Coronary artery (tissue), 2 donors: ENCODE measurements around the gene CD22.

Source experiments
- DNase-seq: peaks from one replicate; pipeline ENCODE4 v3.0.0-alpha.2; 2017; ENCODE audit warnings: low spot score
- H3K27ac ChIP-seq, 2 donors: fragments of 200-600 bp; sonication (generic); one replicate each; pipeline ENCODE4 v1.5.1; 2016 to 2019
- H3K4me3 ChIP-seq: fragments of 200-600 bp; sonication (generic); 2 replicates; pipeline ENCODE4 v1.5.1; 2016; ENCODE audit warnings: mild to moderate bottlenecking, moderate library complexity
- TF ChIP-seq, protein P1 (sequence below): fragments of 200-600 bp; sonication (generic); IDR thresholded peaks from one replicate; pipeline ENCODE4 v1.5.1; 2019; ENCODE audit warnings: antibody characterized with exemption

Gene CD22

DNA sequence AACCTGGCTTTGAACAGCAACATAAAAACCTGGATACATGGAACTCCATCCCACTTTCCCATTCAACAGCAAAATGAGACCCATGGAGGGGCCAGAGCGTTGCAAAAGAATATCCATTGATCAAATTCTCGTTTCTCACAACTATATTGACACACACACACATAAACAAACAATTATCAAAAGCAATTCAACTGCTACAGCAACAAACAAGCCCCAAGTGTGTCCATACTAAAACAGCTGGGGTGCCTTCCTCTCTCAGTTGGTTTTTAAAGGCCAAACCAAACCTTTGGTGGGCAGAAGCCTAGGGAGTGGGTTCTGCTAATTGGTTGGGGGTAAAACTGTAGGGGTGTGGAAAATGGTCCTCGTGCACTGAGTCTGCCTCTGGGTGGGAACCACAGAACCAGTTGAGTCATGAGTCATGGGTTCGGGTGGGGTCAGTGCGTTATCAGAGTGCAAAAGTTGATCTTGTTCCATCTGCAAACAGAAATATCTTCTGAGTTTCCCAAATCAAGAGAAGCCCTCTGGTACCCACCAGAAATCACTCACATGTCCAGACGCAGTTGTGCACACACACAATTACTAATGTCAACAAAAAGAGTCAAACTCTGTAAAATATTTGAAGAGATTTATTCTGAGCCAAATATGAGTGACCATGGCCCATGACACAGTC, 60.3 kb downstream of the CD22 start:
- H3K27ac ChIP-seq: no peak overlapping the region
- H3K4me3 ChIP-seq: no peak overlapping the region
- DNase-seq: no peak
- TF ChIP-seq, protein P1, sequence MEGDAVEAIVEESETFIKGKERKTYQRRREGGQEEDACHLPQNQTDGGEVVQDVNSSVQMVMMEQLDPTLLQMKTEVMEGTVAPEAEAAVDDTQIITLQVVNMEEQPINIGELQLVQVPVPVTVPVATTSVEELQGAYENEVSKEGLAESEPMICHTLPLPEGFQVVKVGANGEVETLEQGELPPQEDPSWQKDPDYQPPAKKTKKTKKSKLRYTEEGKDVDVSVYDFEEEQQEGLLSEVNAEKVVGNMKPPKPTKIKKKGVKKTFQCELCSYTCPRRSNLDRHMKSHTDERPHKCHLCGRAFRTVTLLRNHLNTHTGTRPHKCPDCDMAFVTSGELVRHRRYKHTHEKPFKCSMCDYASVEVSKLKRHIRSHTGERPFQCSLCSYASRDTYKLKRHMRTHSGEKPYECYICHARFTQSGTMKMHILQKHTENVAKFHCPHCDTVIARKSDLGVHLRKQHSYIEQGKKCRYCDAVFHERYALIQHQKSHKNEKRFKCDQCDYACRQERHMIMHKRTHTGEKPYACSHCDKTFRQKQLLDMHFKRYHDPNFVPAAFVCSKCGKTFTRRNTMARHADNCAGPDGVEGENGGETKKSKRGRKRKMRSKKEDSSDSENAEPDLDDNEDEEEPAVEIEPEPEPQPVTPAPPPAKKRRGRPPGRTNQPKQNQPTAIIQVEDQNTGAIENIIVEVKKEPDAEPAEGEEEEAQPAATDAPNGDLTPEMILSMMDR: no peak

DNA sequence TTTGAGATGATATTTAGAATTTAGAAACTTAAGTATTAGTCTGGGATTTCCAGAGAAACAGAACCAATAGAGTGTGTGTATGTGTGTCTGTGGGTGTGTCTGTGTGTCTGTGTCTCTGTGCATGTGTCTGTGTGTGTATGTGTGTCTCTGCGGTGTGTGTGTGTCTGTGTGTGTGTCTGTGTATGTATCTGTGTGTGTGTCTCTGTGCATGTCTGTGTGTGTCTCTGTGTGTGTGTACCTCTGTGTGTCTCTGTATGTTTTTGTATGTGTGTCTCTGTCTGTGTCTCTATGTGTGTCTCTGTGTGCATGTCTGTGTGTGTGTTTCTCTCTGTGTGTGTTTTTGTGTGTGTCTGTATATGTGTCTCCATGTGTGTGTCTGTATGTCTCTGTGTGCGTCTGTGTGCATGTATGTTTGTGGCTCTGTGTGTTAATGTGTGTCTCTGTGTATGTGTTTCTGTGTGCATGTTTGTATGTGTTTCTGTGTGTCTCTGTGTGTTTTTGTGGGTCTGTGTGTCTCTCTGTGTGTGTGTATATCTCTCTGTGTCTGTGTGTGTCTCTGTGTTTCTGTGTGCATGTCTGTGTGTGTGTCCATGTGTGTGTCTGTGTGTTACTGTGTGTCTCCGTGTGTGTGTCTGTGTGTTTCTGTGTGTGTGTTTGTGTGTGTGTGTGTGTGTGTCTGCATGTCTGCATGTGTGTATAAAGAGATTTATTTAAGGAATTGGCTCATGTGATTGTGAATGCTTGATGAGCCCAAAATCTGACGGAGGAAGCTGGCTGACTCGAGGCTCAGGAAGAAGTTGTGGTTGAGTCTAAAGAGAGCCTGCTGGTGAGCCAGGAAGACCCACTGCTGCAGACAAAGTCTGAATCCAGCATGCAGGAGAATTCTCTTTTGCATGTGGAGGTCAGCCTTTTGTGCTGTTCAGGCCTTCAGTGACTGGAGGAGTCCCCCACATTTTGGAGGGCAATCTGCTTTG, 64.0 kb downstream of the CD22 start:
- TF ChIP-seq, protein P1: no peak
- H3K4me3 ChIP-seq: no peak overlapping the region
- no peak overlapping the region for H3K27ac ChIP-seq
- no peak for DNase-seq

DNA sequence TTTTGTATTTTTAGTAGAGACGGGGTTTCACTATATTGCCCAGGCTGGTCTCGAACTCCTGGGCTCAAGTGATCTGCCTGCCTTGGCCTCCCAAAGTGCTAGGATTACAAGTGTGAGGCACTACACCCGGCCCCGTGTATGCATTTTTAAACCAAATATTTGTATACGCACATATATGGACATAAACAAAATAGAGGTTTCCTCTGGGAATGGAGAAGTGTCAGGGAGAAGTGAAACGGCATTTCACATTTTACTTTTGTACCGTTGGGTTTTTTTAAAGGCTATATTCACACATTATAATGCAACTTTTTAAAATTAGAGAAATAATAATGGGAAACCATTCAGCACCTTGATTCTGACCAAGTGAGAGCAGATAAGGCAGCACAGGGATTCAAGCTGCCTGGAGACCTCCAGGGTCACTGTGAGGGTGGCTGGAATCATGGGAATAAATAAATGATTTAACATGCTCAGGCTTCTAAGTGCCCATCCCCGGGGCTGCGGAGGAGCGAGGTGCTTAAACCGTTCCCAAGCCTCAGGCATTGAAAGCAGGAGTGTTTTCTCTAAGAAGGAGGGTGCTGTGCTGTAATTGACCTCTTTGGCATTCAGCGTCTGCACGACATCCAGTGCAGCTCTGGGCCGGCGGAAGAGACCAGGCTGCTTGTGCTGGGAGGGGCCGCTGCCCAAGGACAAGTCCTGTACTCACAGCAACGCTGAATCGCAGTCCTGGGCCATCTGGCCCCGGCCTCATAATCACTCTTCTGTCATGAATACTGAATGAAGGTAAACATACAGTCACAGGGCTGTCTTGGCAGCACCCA, 66.6 kb downstream of the CD22 start:
- H3K27ac ChIP-seq: no peak overlapping the region
- DNase-seq: no peak

DNA sequence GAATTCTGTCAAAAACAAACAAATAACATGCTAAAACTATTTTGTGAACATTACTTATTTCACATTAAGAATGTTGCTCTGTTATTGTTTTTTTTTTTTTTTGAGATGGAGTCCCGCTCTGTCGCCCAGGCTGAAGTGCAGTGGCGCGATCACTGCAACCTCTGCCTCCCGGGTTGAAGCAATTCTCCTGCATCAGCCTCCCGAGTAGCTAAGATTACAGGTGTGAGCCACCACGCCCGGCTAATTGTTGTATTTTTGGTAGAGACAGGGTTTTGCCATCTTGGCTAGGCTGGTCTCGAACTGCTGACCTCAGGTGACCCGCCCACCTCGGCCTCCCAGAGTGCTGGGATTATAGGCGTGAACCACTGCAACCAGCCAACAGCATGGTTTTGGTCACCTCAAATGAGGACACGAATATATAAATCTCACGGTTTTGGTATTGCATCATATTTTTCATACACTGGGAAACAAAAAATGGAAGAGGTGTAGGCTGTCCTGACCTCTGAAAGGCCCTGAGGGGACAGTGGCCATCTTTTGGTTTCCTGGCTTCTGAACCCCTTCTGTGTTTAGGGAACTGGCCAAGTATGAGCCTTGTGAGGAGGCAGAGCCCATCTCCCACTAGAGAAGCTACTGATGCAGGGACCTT, 67.4 kb downstream of the CD22 start:
- H3K4me3 ChIP-seq: no peak overlapping the region
- no peak overlapping the region for H3K27ac ChIP-seq
- no peak for DNase-seq
- TF ChIP-seq, protein P1: no peak

More for the DNA sequence above, 66.6 kb downstream of the CD22 start:
- no peak overlapping the region for H3K4me3 ChIP-seq
- TF ChIP-seq, protein P1: no peak
